HFF-Myc (cell line): ENCODE data around the gene PGLYRP4.

Experiments used
- DNase-seq: peaks from one replicate; pipeline ENCODE4 v3.0.0-alpha.2; 2011; ENCODE audit warnings: low read depth; ENCODE audit errors: extremely low read depth
- H3K4me3 ChIP-seq: replicated peaks from 2 replicates; pipeline ENCODE4 v1.5.1; 2011; ENCODE audit warnings: low read depth, mild to moderate bottlenecking, control low read depth, low read length
- CTCF ChIP-seq: IDR thresholded peaks from 2 replicates; pipeline ENCODE4 v1.5.1; 2012; ENCODE audit warnings: mild to moderate bottlenecking, low read depth, low read length, control low read depth; ENCODE audit errors: missing control alignments

Gene PGLYRP4

GRCh38 chr1:153375511-153375910 is 26.9 kb upstream of the PGLYRP4 start, which contains the start of gene S100A12:
Gene S100A12, minus strand, starts transcription at chr1:153375621. Its CDS starts 1,029 bp downstream, at chr1:153374592.
- no peak within 1 kb of the TSS for H3K4me3 ChIP-seq
- peak; percentile 17 for DNase-seq
- TF ChIP-seq CTCF = no peak

GRCh38 chr1:153374071-153374470 is 25.4 kb upstream of the PGLYRP4 start:
- DNase-seq = no peak
- no peak overlapping the region for H3K4me3 ChIP-seq
- no peak for TF ChIP-seq CTCF

- no peak for DNase-seq
- no peak for TF ChIP-seq CTCF
- no peak overlapping the region for H3K4me3 ChIP-seq
Observed at GRCh38 chr1:153372571-153372970, 23.9 kb upstream of the PGLYRP4 start.

- no peak overlapping the region for H3K4me3 ChIP-seq
- TF ChIP-seq CTCF = no peak
- DNase-seq = no peak
Observed at GRCh38 chr1:153371231-153371630, 22.6 kb upstream of the PGLYRP4 start.

- DNase-seq = no peak
- H3K4me3 ChIP-seq = no peak overlapping the region
- no peak for TF ChIP-seq CTCF
Observed at GRCh38 chr1:153370146-153370545, 21.5 kb upstream of the PGLYRP4 start.

- no peak for DNase-seq
- no peak overlapping the region for H3K4me3 ChIP-seq
- TF ChIP-seq CTCF = no peak
Observed at GRCh38 chr1:153368495-153368894, 19.9 kb upstream of the PGLYRP4 start.

GRCh38 chr1:153367090-153367489 is 18.4 kb upstream of the PGLYRP4 start:
- no peak overlapping the region for H3K4me3 ChIP-seq
- no peak for DNase-seq
- TF ChIP-seq CTCF = no peak
